Stimulated activated CD4-positive, alpha-beta T cell treated with anti-CD3 and anti-CD28 coated beads, Interleukin-12 subunit alpha, Interleukin-12 subunit beta, amount 100 ng/mL, for 24 hours (primary cell): ENCODE measurements around the gene TCIRG1.

Experiments
- DNase-seq, 2 experiments: peaks; one replicate each; pipeline ENCODE4 v3.0.0-alpha.2; 2020; ENCODE audit warnings: low read depth in 2 of 2

TCIRG1 gene

GRCh38 chr11:68036717-68037239 is 2.0 kb upstream of the TCIRG1 start:
- no peak for DNase-seq

GRCh38 chr11:68037411-68038225 is 1.2 kb upstream of the TCIRG1 start:
- DNase-seq, result no peak

DNA sequence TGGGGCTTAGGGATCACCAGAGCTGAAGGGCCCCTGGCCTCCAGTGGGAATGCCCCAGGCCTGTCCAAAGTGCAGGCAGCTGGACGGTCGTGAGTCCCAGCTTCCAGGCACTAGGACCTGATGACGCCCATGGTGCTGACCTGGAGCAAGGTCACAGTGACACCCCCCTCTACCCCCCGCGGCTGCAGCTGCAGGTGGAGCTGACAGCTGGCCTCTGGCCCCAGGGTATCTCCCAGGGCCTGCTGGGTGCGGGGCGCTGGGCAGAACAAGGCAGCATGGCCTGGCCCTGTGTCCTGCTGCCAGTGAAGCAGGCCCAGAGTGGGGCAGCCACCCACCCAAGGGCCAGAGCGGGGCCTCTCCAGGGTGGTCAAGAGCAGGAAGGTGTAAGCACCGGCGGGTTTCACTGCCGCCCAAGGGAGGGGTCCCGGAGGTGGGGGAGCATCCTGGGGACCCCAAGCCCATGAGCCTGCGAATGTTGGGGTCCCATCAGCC is 553 bp upstream of the TCIRG1 start:
- DNase-seq, result no peak

GRCh38 chr11:68039526-68040086 is 781 bp downstream of the TCIRG1 start:
- no peak for DNase-seq

GRCh38 chr11:68040101-68040956 is 1.5 kb downstream of the TCIRG1 start:
- DNase-seq, result peak in 1 of 2 experiments; percentile 41

- no peak for DNase-seq
Observed at GRCh38 chr11:68040957-68041591, 2.2 kb downstream of the TCIRG1 start.

DNA sequence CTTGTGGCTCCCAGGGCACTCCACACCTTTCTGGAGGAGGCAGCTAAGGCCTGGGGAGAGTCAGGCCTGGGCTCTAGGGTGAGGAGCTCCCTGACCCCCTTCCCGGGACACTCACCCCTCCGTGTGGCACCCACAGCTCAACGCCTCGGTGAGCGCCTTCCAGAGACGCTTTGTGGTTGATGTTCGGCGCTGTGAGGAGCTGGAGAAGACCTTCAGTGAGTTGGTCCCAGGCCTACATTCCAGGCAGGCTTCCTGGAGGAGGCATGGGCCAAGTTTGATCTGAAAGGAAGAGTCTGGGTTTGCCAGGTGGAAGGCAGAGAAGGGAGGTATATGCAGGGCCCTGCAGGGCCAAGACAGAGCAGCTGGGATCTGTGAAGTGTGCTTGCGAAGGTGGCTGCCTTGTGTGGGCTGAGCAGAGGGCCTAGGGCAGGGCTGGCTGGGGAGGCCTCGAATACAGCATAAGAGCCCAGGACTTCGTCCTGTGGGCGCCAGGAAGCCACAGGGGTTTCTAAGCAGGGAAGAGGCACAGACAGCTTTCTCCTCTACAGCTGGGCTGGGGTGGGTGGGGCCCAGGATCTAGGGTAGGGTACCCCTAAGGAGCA is 2.9 kb downstream of the TCIRG1 start:
- DNase-seq, result no peak

- no peak for DNase-seq
Observed at GRCh38 chr11:68042219-68043028, 3.6 kb downstream of the TCIRG1 start.

GRCh38 chr11:68043029-68043348 is 4.2 kb downstream of the TCIRG1 start:
- DNase-seq, result no peak

DNA sequence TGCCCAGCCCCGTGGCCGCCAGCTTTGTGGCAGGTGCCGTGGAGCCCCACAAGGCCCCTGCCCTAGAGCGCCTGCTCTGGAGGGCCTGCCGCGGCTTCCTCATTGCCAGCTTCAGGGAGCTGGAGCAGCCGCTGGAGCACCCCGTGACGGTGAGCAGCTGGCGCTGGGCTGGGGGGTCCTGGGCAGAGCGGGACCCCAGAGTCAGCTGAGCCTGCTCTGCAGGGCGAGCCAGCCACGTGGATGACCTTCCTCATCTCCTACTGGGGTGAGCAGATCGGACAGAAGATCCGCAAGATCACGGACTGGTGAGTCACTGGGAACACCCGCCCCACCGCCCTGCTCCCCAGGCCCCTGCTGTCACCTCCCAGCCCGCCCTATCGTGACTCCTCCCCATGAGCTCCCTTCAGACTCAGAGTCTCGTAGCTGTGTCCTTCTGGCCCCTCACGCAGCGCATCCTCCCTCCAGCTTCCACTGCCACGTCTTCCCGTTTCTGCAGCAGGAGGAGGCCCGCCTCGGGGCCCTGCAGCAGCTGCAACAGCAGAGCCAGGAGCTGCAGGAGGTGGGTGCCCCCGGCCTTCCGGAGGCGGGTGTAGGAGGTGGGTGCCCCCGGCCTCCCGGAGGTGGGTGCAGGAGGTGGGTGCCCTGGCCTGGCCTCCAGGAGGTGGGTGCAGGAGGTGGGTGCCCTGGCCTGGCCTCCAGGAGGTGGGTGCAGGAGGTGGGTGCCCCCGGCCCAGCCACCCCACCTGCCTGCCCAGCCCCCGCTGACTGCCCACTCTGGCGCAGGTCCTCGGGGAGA is 4.7 kb downstream of the TCIRG1 start:
- DNase-seq, result no peak

DNA sequence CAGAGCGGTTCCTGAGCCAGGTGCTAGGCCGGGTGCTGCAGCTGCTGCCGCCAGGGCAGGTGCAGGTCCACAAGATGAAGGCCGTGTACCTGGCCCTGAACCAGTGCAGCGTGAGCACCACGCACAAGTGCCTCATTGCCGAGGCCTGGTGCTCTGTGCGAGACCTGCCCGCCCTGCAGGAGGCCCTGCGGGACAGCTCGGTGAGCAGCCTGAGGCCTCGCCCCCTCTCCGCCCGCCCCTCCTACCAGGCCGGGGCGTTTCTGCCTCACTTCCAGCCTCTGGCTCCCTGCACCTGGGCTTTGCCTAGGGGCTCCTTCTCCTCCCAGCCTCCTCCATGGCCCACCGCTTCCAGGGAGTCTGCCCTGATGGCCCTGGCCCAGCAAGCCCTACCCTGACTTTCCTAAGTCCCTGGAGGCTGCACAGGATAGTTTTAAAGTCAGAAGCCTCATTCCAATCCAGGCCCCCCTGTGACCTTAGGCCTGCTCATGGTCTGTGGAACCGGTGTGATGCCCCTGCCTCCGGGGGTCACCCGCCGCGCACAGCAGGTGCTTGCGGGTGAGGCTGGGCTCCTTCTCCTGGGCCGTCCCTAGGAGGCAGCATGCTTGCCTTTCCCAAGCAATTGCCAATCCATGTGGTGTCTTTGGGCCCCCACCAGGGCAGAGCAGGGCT is 5.5 kb downstream of the TCIRG1 start:
- no peak for DNase-seq

DNA sequence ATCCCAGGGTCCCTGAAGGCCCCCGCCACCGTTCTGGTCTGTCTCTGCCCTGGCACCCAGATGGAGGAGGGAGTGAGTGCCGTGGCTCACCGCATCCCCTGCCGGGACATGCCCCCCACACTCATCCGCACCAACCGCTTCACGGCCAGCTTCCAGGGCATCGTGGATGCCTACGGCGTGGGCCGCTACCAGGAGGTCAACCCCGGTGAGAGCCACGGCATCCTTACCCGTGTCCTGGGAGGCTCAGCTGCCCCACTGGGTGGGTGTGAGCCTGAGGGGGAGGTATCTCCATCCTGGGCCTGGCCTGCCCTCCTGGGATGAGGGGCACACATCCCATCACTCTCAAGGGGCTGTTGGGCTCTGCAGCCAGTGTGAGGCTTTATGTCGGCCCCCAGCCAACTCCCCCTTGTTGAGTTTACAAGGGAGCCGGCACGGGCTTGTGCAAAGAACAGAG is 6.1 kb downstream of the TCIRG1 start:
- DNase-seq, result no peak

- no peak for DNase-seq
Observed at GRCh38 chr11:68047437-68048290, 8.8 kb downstream of the TCIRG1 start.

DNA sequence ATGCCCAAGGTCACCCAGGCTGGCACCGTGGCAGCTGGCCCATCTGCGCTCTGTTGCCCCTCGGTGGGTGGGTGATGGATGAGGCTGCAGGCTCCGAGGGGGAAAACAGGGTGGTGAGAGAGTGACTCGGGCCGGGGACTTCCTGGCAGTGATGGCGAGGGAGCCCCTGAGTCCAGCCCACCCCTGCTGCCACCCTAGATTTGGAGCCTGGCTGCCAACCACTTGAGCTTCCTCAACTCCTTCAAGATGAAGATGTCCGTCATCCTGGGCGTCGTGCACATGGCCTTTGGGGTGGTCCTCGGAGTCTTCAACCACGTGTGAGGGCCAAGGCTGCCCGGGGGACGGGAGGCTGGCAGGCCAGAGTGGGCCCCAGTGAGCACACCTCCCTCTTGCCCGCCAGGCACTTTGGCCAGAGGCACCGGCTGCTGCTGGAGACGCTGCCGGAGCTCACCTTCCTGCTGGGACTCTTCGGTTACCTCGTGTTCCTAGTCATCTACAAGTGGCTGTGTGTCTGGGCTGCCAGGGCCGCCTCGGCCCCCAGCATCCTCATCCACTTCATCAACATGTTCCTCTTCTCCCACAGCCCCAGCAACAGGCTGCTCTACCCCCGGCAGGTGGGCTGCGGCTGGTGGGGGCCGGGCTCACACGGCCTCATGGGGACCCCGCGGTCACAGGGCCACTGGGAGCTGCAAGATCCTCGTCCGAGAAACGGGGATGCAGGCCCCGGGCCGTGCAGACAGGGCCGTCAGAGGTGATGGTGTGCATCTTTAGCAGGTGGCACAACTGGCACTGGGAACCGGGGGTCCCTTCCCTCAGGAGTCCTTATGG is 10.1 kb downstream of the TCIRG1 start:
- DNase-seq, result no peak

GRCh38 chr11:68049509-68050370 is 10.9 kb downstream of the TCIRG1 start:
- no peak for DNase-seq

DNA sequence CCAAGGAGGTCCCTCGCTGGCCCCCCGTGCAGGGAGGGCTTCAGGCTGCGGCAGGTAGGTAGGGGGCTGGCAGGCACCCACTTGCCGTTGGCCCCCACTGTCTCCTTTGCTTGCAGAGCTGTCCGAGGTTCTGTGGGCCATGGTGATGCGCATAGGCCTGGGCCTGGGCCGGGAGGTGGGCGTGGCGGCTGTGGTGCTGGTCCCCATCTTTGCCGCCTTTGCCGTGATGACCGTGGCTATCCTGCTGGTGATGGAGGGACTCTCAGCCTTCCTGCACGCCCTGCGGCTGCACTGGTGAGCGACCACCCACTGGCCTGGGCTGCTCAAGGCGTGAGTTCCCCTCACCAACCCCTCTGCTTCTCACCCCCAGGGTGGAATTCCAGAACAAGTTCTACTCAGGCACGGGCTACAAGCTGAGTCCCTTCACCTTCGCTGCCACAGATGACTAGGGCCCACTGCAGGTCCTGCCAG is 11.6 kb downstream of the TCIRG1 start:
- DNase-seq, result no peak
